HG02852 (cell line): Measurements from ENCODE around the gene PEX6.
"Not testable (repeated sequence)": the region's sequence is repeated elsewhere in the genome, so short reads cannot be mapped to it uniquely, and the experiment has no call there.

Source experiments
- ATAC-seq: cut with Tn5 transposase; IDR thresholded peaks from one replicate; pipeline ENCODE4 v1.9.1; 2021; ENCODE audit warnings: mild to moderate bottlenecking, moderate library complexity; ENCODE audit not compliant: unreplicated experiment

Gene PEX6

GRCh38 chr6:42966571-42966970 lies 12.4 kb downstream of the PEX6 start:
- ATAC-seq: no peak

GRCh38 chr6:42963855-42964605 lies 15.0 kb downstream of the PEX6 start:
- ATAC-seq: no peak

GRCh38 chr6:42963179-42963854 lies 15.7 kb downstream of the PEX6 start:
- ATAC-seq: no peak

GRCh38 chr6:42962502-42963178 lies 16.3 kb downstream of the PEX6 start:
- no peak for ATAC-seq

- ATAC-seq: no peak
Observed at GRCh38 chr6:42962096-42962495, 16.9 kb downstream of the PEX6 start.

- no peak for ATAC-seq
Observed at GRCh38 chr6:42961020-42961470, 17.9 kb downstream of the PEX6 start.

- no peak for ATAC-seq
Observed at GRCh38 chr6:42960243-42961019, 18.6 kb downstream of the PEX6 start, which contains the start of gene GNMT. Gene GNMT, plus strand, starts transcription at chr6:42960754. Its CDS starts 14 bp downstream, at chr6:42960768.

GRCh38 chr6:42959917-42960242 lies 19.1 kb downstream of the PEX6 start:
- no peak for ATAC-seq

- ATAC-seq: no peak
Observed at GRCh38 chr6:42958125-42958524, 20.9 kb downstream of the PEX6 start.

GRCh38 chr6:42954405-42954804 lies 24.6 kb downstream of the PEX6 start:
- ATAC-seq: not testable (repeated sequence)

- no peak for ATAC-seq
Observed at GRCh38 chr6:42952389-42952788, 26.6 kb downstream of the PEX6 start.

- ATAC-seq: no peak
Observed at GRCh38 chr6:42947950-42948349, 31.0 kb downstream of the PEX6 start.

- ATAC-seq: no peak
Observed at GRCh38 chr6:42942444-42942843, 36.5 kb downstream of the PEX6 start.

GRCh38 chr6:42941356-42941755 lies 37.6 kb downstream of the PEX6 start:
- not testable (repeated sequence) for ATAC-seq

- no peak for ATAC-seq
Observed at GRCh38 chr6:42940493-42941045, 38.4 kb downstream of the PEX6 start.

GRCh38 chr6:42939810-42940167 lies 39.2 kb downstream of the PEX6 start:
- ATAC-seq: no peak

GRCh38 chr6:42938987-42939809 lies 39.8 kb downstream of the PEX6 start:
- ATAC-seq: no peak

GRCh38 chr6:42938428-42938796 lies 40.6 kb downstream of the PEX6 start:
- ATAC-seq: no peak

GRCh38 chr6:42937548-42938427 lies 41.2 kb downstream of the PEX6 start:
- ATAC-seq: no peak
